ENCODE results near the gene ARL15. TPM values are rescaled to one million over a fixed set of nuclear protein-coding genes. Genes with fewer than 3 reads are reported as not detected.
A peak's percentile ranks its signal among the peaks of the same experiment; 100 is the strongest.

Gene ARL15
- total RNA-seq, 1 donor from 2014 or later, result 102 TPM

- H3K36me3 Mint-ChIP-seq (ENCODE audit: low read depth, unreplicated experiment), result peaks cover 6% of the 10 kb centered on the region
- peaks cover 17% of the 10 kb centered on the region for H3K4me1 Mint-ChIP-seq (ENCODE audit: unreplicated experiment)
- no peak for DNase-seq (ENCODE audit: low spot score)
- H3K4me3 Mint-ChIP-seq (ENCODE audit: unreplicated experiment), result peak overlapping the region; percentile 2
- no peak for TF ChIP-seq CTCF (IDR thresholded peaks at IDR 0.05; ENCODE audit: unreplicated experiment)
- H3K27ac Mint-ChIP-seq (ENCODE audit: unreplicated experiment), result peak overlapping the region; percentile 21
- no peaks in the 10 kb centered on the region for H3K9me3 Mint-ChIP-seq (ENCODE audit: unreplicated experiment)
- H3K27me3 Mint-ChIP-seq (ENCODE audit: unreplicated experiment), result no peaks in the 10 kb centered on the region
These were observed 229.0 kb downstream of the ARL15 start for GRCh38 chr5:54081415-54081814.

- no peak for TF ChIP-seq CTCF (IDR thresholded peaks at IDR 0.05; ENCODE audit: unreplicated experiment)
- H3K36me3 Mint-ChIP-seq (ENCODE audit: low read depth, unreplicated experiment), result peaks cover 6% of the 10 kb centered on the region
- H3K4me1 Mint-ChIP-seq (ENCODE audit: unreplicated experiment), result peaks cover 17% of the 10 kb centered on the region
- no peak overlapping the region for H3K4me3 Mint-ChIP-seq (ENCODE audit: unreplicated experiment)
- no peak for DNase-seq (ENCODE audit: low spot score)
- H3K9me3 Mint-ChIP-seq (ENCODE audit: unreplicated experiment), result no peaks in the 10 kb centered on the region
- H3K27me3 Mint-ChIP-seq (ENCODE audit: unreplicated experiment), result no peaks in the 10 kb centered on the region
- H3K27ac Mint-ChIP-seq (ENCODE audit: unreplicated experiment), result no peak overlapping the region
These were observed 229.5 kb downstream of the ARL15 start for GRCh38 chr5:54080831-54081230.

GRCh38 chr5:54073735-54074134 is 236.6 kb downstream of the ARL15 start:
- H3K36me3 Mint-ChIP-seq (ENCODE audit: low read depth, unreplicated experiment), result no peaks in the 10 kb centered on the region
- no peak overlapping the region for H3K4me3 Mint-ChIP-seq (ENCODE audit: unreplicated experiment)
- H3K4me1 Mint-ChIP-seq (ENCODE audit: unreplicated experiment), result no peaks in the 10 kb centered on the region
- DNase-seq (ENCODE audit: low spot score), result no peak
- H3K27me3 Mint-ChIP-seq (ENCODE audit: unreplicated experiment), result peaks cover 1% of the 10 kb centered on the region
- no peak overlapping the region for H3K27ac Mint-ChIP-seq (ENCODE audit: unreplicated experiment)
- H3K9me3 Mint-ChIP-seq (ENCODE audit: unreplicated experiment), result no peaks in the 10 kb centered on the region
- no peak for TF ChIP-seq CTCF (IDR thresholded peaks at IDR 0.05; ENCODE audit: unreplicated experiment)

GRCh38 chr5:54073131-54073530 is 237.2 kb downstream of the ARL15 start:
- no peak for DNase-seq (ENCODE audit: low spot score)
- no peaks in the 10 kb centered on the region for H3K9me3 Mint-ChIP-seq (ENCODE audit: unreplicated experiment)
- no peaks in the 10 kb centered on the region for H3K36me3 Mint-ChIP-seq (ENCODE audit: low read depth, unreplicated experiment)
- H3K27ac Mint-ChIP-seq (ENCODE audit: unreplicated experiment), result no peak overlapping the region
- no peaks in the 10 kb centered on the region for H3K4me1 Mint-ChIP-seq (ENCODE audit: unreplicated experiment)
- TF ChIP-seq CTCF (IDR thresholded peaks at IDR 0.05; ENCODE audit: unreplicated experiment), result no peak
- H3K27me3 Mint-ChIP-seq (ENCODE audit: unreplicated experiment), result peaks cover 1% of the 10 kb centered on the region
- no peak overlapping the region for H3K4me3 Mint-ChIP-seq (ENCODE audit: unreplicated experiment)

- DNase-seq (ENCODE audit: low spot score), result no peak
- TF ChIP-seq CTCF (IDR thresholded peaks at IDR 0.05; ENCODE audit: unreplicated experiment), result no peak
- Mint-ChIP-seq H3K36me3 (ENCODE audit: low read depth, unreplicated experiment) (no peaks in the 10 kb centered on the region), H3K27ac (ENCODE audit: unreplicated experiment) (no peak overlapping the region), H3K9me3 (ENCODE audit: unreplicated experiment) (no peaks in the 10 kb centered on the region), H3K27me3 (ENCODE audit: unreplicated experiment) (no peaks in the 10 kb centered on the region), H3K4me3 (ENCODE audit: unreplicated experiment) (no peak overlapping the region), H3K4me1 (ENCODE audit: unreplicated experiment) (peaks cover 17% of the 10 kb centered on the region)
These were observed 243.9 kb downstream of the ARL15 start for GRCh38 chr5:54066433-54066832.

All from endothelial cell (in vitro differentiated cells).